B cell (primary cell): ENCODE data around the gene DDA1.

Experiments
- CTCF ChIP-seq: fragments of 200-600 bp; IDR thresholded peaks from one replicate; pipeline ENCODE4 v1.8.0; 2022; ENCODE audit warnings: antibody characterized with exemption, mild to moderate bottlenecking
- EZH2 ChIP-seq: IDR thresholded peaks from 2 replicates; pipeline ENCODE4 v1.6.1; 2012; ENCODE audit warnings: borderline replicate concordance, low read depth, mild to moderate bottlenecking, moderate library complexity, low read length; ENCODE audit not compliant: insufficient read depth, poor library complexity, severe bottlenecking

DNA sequence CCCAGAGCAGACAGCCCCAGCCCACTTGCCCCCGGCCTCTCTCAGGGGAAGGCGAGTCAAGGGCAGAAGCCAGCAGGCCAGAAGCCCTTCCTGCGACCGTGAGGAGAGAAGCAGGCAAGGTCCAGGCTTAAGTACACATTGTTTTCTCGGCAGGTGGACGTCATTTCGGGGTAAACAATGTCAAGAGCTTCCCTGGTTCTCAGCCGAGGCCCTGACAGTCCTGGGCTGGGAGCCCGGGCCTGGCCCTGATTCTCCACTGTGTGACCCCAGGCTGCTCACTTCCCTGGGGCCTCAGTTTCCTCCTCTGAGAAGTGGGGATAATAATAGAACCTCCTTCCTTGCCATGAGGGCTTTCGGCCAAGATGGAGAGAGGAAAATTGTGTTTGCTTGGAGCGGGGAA, 48.4 kb downstream of the DDA1 start:
- TF ChIP-seq CTCF (no peak), EZH2 (no peak)
